Right lobe of liver (tissue), 4 donors: ENCODE results near the gene CCDC50.

Experiments
- POLR2A ChIP-seq: fragments of 450-650 bp; IDR thresholded peaks from one replicate; pipeline ENCODE4 v1.6.1; 2017; ENCODE audit warnings: antibody characterized with exemption, mild to moderate bottlenecking
- TF ChIP-seq, protein P1 (sequence below), 4 donors: fragments of 200-600 bp in 3 of 4; fragments of 450-650 bp in 1 of 4; IDR thresholded peaks; one replicate each; pipeline versions ENCODE4 v1.5.1 to v1.8.0; 2016 to 2022; ENCODE audit warnings: antibody characterized with exemption in 4 of 4, mild to moderate bottlenecking in 2 of 4
- donor health status: DM: no; HTN: no; CAD: no.
- donor health status: DM: no; HTN: no; CAD: no.
- donor health status: DM: no; HTN: yes; CAD: no.

DNA sequence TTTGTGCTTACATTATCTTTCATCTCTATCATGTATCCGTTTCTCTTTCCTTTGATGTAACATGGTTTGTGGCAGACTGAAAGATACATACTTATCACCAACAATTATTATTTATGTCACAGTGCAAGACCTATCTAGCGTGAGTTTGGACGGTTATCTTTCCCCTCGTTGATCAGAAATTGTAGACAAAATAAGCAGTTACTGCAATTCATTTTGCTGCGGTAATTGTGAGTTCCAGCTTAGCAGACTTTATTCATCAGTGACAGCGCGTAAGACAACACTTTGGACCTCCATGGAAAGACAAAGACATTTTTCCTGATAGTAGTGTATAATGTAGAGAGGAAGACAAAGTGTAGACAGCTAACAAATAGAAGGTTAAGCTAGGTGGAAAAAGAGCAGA, 52.1 kb downstream of the CCDC50 start:
- TF ChIP-seq, protein P1, sequence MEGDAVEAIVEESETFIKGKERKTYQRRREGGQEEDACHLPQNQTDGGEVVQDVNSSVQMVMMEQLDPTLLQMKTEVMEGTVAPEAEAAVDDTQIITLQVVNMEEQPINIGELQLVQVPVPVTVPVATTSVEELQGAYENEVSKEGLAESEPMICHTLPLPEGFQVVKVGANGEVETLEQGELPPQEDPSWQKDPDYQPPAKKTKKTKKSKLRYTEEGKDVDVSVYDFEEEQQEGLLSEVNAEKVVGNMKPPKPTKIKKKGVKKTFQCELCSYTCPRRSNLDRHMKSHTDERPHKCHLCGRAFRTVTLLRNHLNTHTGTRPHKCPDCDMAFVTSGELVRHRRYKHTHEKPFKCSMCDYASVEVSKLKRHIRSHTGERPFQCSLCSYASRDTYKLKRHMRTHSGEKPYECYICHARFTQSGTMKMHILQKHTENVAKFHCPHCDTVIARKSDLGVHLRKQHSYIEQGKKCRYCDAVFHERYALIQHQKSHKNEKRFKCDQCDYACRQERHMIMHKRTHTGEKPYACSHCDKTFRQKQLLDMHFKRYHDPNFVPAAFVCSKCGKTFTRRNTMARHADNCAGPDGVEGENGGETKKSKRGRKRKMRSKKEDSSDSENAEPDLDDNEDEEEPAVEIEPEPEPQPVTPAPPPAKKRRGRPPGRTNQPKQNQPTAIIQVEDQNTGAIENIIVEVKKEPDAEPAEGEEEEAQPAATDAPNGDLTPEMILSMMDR (IDR thresholded peaks at IDR 0.05), result no peak
- no peak for TF ChIP-seq POLR2A
